NB4 (cell line): Measurements from ENCODE around the gene FAM168B.
"Not testable (repeated sequence)": the region's sequence is repeated elsewhere in the genome, so short reads cannot be mapped to it uniquely, and the experiment has no call there.

ENCODE experiments used
- CTCF ChIP-seq: IDR thresholded peaks from one replicate; pipeline ENCODE4 v1.5.1; 2012; ENCODE audit warnings: low read depth, low read length
- MAX ChIP-seq: IDR thresholded peaks from 2 replicates; pipeline ENCODE4 v1.6.1; 2011; ENCODE audit warnings: low read depth, low read length
- MYC ChIP-seq: IDR thresholded peaks from 2 replicates; pipeline ENCODE4 v1.6.1; 2011; ENCODE audit warnings: low read depth, low read length
- POLR2A ChIP-seq: IDR thresholded peaks from 2 replicates; pipeline ENCODE4 v1.6.1; 2011; ENCODE audit warnings: mild to moderate bottlenecking; ENCODE audit not compliant: insufficient read length; ENCODE audit errors: extremely low read depth

- not testable (repeated sequence) for TF ChIP-seq CTCF, MAX, POLR2A, MYC
These were observed 13.3 kb downstream of the FAM168B start for GRCh38 chr2:131079931-131080330.
